Prostate gland (tissue), 2 donors: Measurements from ENCODE around the gene MED16.

Experiments
- POLR2A ChIP-seq: fragments of 450-650 bp; IDR thresholded peaks from one replicate; pipeline ENCODE4 v1.6.1; 2016; ENCODE audit warnings: antibody characterized with exemption, mild to moderate bottlenecking
- POLR2AphosphoS5 ChIP-seq: sonication (generic); formaldehyde crosslinking; IDR thresholded peaks from one replicate; pipeline ENCODE4 v1.6.1; 2017; ENCODE audit warnings: antibody characterized with exemption
- TF ChIP-seq, protein P1 (sequence below), 4 experiments: fragments of 200-600 bp in 2 of 4; fragments of 450-650 bp in 2 of 4; sonication (generic) in 2 of 4; IDR thresholded peaks; 1 replicate in 3 of 4; 2 replicates in 1 of 4; pipeline ENCODE4 v1.5.1; 2016 to 2019; ENCODE audit warnings: antibody characterized with exemption in 4 of 4, mild to moderate bottlenecking in 2 of 4, moderate library complexity in 2 of 4

DNA sequence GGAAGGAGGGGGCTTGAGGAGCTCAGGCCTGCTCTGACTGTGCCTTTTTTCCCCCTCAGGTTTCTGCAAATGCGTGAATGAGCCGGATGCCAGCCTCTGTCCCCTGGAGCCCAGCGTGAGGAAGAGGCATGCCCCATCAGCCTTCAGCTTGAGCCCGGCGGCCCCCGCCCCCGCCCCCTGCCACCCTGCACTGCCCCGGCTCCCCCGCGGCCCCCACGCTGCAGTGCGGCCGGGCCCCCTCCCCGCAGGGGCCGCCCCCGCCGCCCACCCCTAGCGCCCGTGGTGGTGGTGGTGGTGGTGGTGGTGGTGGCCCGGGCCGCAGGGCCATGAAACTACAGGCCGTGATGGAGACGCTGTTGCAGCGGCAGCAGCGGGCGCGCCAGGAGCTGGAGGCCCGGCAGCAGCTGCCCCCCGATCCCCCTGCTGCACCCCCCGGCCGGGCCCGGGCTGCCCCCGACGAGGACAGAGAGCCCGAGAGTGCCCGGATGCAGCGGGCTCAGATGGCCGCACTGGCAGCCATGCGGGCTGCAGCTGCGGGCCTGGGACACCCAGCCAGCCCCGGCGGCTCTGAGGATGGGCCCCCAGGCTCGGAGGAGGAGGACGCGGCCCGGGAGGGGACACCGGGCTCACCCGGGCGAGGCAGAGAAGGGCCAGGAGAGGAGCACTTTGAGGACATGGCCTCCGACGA, 36.4 kb upstream of the MED16 start:
- TF ChIP-seq POLR2A (no peak), POLR2AphosphoS5 (no peak)
- TF ChIP-seq, protein P1, sequence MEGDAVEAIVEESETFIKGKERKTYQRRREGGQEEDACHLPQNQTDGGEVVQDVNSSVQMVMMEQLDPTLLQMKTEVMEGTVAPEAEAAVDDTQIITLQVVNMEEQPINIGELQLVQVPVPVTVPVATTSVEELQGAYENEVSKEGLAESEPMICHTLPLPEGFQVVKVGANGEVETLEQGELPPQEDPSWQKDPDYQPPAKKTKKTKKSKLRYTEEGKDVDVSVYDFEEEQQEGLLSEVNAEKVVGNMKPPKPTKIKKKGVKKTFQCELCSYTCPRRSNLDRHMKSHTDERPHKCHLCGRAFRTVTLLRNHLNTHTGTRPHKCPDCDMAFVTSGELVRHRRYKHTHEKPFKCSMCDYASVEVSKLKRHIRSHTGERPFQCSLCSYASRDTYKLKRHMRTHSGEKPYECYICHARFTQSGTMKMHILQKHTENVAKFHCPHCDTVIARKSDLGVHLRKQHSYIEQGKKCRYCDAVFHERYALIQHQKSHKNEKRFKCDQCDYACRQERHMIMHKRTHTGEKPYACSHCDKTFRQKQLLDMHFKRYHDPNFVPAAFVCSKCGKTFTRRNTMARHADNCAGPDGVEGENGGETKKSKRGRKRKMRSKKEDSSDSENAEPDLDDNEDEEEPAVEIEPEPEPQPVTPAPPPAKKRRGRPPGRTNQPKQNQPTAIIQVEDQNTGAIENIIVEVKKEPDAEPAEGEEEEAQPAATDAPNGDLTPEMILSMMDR (IDR thresholded peaks at IDR 0.05): no peak
